GM12864 (cell line): Measurements from ENCODE around the gene CDH23.

Source experiments
- DNase-seq: peaks from one replicate; pipeline ENCODE4 v3.0.0-alpha.2; 2011; ENCODE audit warnings: low read depth
- H3K4me3 ChIP-seq: 2 replicates; pipeline ENCODE4 v1.5.1; 2011; ENCODE audit warnings: mild to moderate bottlenecking, low read depth, low read length, control low read depth
- TF ChIP-seq, protein P1 (sequence below): IDR thresholded peaks from 2 replicates; pipeline ENCODE4 v1.5.1; 2011; ENCODE audit warnings: low read depth, mild to moderate bottlenecking, moderate library complexity, low read length, control low read depth, inconsistent platforms; ENCODE audit errors: missing control alignments

The CDH23 gene

GRCh38 chr10:71390921-71391690 is 5.6 kb upstream of the CDH23 start:
- TF ChIP-seq, protein P1, sequence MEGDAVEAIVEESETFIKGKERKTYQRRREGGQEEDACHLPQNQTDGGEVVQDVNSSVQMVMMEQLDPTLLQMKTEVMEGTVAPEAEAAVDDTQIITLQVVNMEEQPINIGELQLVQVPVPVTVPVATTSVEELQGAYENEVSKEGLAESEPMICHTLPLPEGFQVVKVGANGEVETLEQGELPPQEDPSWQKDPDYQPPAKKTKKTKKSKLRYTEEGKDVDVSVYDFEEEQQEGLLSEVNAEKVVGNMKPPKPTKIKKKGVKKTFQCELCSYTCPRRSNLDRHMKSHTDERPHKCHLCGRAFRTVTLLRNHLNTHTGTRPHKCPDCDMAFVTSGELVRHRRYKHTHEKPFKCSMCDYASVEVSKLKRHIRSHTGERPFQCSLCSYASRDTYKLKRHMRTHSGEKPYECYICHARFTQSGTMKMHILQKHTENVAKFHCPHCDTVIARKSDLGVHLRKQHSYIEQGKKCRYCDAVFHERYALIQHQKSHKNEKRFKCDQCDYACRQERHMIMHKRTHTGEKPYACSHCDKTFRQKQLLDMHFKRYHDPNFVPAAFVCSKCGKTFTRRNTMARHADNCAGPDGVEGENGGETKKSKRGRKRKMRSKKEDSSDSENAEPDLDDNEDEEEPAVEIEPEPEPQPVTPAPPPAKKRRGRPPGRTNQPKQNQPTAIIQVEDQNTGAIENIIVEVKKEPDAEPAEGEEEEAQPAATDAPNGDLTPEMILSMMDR, result no peak
- no peak for DNase-seq
- no peak overlapping the region for H3K4me3 ChIP-seq

- TF ChIP-seq, protein P1, result no peak
- H3K4me3 ChIP-seq, result no peak overlapping the region
- no peak for DNase-seq
Measured at GRCh38 chr10:71391701-71392100, 5.0 kb upstream of the CDH23 start.

DNA sequence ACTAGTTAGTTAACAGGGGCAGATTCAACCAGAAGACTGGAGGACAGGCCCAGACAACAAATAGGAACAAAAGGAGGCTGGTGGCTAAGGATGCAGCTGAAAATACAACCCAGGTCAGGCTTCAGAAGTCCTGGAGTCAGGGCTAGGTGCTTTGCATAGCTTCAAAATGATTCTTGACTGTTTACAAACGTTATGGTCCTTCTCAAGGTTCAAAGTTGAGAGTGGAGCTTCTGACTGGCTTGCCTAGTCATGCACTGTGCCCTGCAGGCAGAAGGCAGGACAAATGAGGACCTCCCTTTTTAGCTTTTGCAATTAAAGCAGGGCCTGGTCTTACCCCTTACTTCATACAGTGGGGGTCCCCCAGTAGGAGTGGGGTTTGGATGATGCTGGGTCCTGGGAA is 4.4 kb upstream of the CDH23 start:
- no peak overlapping the region for H3K4me3 ChIP-seq
- TF ChIP-seq, protein P1, result no peak
- no peak for DNase-seq

- TF ChIP-seq, protein P1, result no peak
- DNase-seq, result no peak
- no peak overlapping the region for H3K4me3 ChIP-seq
Measured at GRCh38 chr10:71392791-71393781, 3.6 kb upstream of the CDH23 start.

DNA sequence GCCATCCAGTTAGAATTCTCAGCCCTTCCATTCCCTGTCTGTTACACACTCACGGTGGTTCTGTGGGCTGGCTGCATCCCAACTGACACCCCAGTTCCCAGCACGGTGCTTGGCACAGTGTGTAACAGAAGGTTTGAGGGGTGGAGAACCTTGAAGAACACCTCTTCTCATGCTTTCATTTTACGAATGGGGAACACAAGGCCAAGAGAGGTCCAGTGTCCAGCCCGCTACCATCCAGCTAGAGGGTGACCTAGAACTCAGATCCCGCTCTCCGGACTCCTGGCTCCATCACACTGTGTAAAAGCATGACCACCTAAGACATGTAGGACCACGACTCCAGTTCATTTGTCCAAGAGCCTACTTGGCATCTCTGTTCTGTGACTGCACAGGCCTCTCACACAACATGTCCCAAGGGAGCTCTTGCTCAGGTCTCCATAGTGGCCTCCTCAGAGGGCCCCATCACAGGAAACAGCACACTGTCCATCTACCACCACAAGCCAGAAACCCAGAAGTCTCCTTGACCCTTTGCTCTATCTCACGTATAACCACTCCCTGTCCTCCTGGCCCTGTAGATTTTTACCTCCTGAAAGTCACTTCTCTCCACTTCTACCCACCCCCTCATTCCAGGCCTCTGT is 2.8 kb upstream of the CDH23 start:
- no peak for DNase-seq
- TF ChIP-seq, protein P1, result no peak
- H3K4me3 ChIP-seq, result no peak overlapping the region

DNA sequence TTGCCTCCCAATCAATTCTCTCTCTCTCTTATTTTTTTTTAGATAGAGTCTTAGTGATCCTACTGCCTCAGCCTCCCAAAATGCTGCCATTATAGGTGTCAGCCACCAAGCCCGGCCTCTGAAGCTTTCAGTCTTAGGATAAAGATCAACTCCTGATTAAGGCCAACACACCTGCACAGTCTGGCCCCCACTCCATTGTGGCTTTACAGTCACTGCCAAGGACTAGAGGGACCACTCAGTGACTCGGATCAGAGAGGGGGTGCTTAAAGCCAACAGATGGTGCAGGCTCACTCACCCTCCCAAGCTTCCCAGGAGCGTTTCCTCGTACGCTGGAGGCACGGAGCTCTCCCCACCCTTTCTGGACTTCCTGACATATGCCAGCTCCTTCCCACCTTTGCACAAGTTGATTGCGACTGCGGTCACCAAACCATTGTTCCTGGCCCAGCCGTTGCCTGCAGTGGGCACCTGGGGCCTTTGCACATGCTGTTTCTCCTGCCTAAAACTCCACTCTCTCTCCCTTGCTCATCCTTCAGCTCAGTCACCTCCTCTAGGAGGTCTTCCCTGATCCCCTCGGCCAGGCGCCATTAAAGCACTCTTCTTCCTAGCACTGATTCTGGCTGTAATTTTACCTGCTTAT is 1.7 kb upstream of the CDH23 start:
- DNase-seq, result no peak
- TF ChIP-seq, protein P1, result no peak

More for the DNA sequence above, 1.7 kb upstream of the CDH23 start:
- H3K4me3 ChIP-seq, result no peak overlapping the region
